ENCODE results near the gene DEAF1.

The DEAF1 gene

DNA sequence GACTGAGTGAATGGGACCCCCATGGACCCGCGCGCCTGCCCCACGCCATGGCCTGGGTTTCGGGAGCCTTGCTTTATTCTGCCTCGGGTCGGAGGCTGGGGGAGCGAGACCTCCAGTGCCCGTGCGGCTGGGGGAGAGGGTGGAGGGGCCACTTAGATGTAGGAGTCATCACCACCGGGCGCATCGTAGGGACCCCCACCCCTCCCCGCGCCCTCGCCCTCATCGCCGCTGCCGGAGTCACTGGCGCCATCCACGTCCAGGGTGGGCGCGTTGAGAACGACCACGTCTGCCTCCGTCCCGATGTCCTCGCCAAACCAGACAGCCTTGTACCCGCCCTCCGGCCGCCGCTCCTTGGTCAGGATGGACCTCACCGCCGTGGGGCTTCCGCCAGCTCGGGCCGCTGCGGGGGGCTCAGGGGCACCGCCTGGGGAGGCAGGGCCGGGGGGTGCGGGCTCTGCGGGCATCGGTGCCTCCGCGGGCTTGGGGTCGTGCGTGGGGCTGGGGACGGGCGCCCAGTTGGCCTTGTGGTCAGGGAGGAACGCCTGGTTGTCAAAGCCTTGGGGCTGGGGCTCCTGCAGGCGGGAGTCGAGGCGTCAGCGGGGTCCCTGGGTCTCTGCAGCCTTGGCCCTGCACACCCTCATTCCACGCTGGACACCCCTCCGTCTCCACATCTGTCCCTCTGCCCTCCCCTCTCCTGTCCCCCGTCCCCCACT is 77.7 kb downstream of the DEAF1 start:
- H4K20me1 ChIP-seq (ENCODE audit: insufficient read depth), result no peaks in the 10 kb centered on the region
- H3K36me3 ChIP-seq (ENCODE audit: insufficient read depth), result no peaks in the 10 kb centered on the region
- no peaks in the 10 kb centered on the region for H3K27me3 ChIP-seq (ENCODE audit: insufficient read depth, low read depth)
- H3K79me2 ChIP-seq (ENCODE audit: insufficient read depth, low read depth), result no peaks in the 10 kb centered on the region
- H3K4me1 ChIP-seq (ENCODE audit: low read depth, poor library complexity, severe bottlenecking), result peaks cover 16% of the 10 kb centered on the region
- H3K9ac ChIP-seq, result no peak overlapping the region
- H2AFZ ChIP-seq (ENCODE audit: low read depth), result no peak overlapping the region
- TF ChIP-seq, protein P1, sequence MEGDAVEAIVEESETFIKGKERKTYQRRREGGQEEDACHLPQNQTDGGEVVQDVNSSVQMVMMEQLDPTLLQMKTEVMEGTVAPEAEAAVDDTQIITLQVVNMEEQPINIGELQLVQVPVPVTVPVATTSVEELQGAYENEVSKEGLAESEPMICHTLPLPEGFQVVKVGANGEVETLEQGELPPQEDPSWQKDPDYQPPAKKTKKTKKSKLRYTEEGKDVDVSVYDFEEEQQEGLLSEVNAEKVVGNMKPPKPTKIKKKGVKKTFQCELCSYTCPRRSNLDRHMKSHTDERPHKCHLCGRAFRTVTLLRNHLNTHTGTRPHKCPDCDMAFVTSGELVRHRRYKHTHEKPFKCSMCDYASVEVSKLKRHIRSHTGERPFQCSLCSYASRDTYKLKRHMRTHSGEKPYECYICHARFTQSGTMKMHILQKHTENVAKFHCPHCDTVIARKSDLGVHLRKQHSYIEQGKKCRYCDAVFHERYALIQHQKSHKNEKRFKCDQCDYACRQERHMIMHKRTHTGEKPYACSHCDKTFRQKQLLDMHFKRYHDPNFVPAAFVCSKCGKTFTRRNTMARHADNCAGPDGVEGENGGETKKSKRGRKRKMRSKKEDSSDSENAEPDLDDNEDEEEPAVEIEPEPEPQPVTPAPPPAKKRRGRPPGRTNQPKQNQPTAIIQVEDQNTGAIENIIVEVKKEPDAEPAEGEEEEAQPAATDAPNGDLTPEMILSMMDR (conservative IDR thresholded peaks at IDR 0.05; ENCODE audit: low read depth, low read length), result no peak
- no peak overlapping the region for H3K4me2 ChIP-seq
- H3K4me3 ChIP-seq (IDR thresholded peaks at IDR 0.05; ENCODE audit: insufficient read depth, low read depth, low read length), result no peak overlapping the region
- H3K27ac ChIP-seq, result no peak overlapping the region

DNA sequence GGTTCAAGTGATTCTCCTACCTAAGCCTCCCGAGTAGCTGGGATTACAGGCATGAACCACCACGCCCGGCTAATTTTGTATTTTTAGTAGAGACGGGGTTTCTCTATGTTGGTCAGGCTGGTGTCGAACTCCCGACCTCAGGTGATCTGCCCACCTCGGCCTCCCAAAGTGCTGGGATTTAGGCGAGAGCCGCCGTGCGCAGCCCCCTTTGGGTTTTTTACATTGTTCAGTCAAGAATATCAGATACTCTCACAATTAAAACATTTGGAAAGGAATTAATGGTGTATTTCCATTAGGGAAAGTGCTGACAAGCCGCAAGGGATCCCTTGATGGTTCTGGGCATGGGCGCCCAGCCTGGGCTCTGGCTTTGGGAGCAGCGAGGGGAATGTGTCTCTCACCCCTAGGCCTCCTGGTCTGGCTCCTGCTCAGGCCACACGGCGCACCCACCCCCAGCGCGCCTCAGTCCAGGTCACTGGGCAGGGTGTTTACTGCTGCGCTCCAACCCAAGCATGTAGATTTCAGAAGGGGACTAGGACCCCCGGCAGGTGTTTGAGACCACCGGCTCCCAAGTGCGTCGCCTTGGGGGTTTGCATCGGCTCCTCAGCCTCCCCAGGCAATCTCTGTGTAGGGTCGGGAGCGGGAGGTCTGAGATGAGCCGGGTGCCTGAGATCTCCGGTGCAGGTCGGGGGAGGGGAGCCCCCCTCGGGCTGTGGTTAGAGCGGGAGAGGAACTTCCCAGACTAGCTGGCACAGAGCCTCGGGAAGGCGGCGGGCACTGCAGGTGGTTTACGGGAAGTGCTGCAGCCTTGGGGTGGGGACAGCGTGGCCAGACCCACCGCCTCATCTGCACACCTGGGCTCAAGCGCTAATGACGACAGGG is 78.5 kb downstream of the DEAF1 start:
- peak overlapping the region; percentile 61; the same call in 1 of the 2 replicates for H3K9ac ChIP-seq
- H3K4me3 ChIP-seq (IDR thresholded peaks at IDR 0.05; ENCODE audit: insufficient read depth, low read depth, low read length), result no peak overlapping the region
- H3K4me1 ChIP-seq (ENCODE audit: low read depth, poor library complexity, severe bottlenecking), result peaks cover 16% of the 10 kb centered on the region

DNA sequence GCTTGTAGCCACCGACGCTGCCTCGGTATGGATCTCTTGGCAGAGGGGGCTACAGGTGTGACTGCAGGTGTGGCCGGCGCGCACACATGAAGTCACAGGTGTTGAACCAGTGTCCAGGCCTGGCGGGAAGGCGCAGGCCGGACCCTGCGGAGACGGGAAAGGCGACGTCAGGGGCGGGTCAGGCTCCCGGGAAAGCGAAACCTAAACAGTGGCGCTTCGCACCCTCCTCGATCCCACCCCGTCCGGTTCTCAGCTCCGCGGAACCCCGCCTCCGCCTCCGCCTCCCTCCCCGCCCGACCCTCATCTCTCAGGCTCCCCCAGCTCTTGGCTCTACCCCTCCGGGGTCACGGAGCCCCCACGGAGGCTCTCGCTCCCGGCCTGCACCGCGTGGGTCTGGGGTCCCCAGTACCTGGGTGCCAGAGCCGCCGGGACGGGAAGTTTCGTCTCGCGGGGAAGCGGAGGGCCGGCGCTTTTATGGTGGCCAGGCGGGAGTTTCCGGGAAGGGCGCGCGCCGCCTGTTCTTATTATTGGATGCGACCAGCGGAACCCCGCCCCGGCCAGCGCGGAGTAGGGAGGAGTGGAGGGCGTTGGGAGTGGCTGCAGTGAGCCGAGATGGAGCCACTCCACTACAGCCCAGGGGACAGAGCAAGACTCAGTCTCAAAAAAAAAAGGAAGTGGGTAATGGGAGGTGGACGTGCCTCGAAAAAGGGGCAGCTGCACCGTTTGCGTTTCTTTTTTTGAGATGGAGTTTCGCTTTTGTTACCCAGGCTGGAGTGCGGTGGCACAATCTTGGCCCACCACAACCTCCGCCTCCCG is 79.3 kb downstream of the DEAF1 start, which contains the start of gene IRF7:
Gene IRF7 (minus strand): TSS at position 447 of the 816 bp plus-strand sequence. CDS start 586 bp downstream, outside the sequence.
- H2AFZ ChIP-seq (ENCODE audit: low read depth), result peak within 1 kb of the TSS; percentile 54
- H3K4me3 ChIP-seq (IDR thresholded peaks at IDR 0.05; ENCODE audit: insufficient read depth, low read depth, low read length), result no peak within 1 kb of the TSS
- H3K79me2 ChIP-seq (ENCODE audit: insufficient read depth, low read depth), result no peaks in the 10 kb centered on the region
- no peaks in the 10 kb centered on the region for H3K27me3 ChIP-seq (ENCODE audit: insufficient read depth, low read depth)
- H3K9ac ChIP-seq, result peak within 1 kb of the TSS; percentile 61; the same call in 1 of the 2 replicates
- TF ChIP-seq, protein P1 (conservative IDR thresholded peaks at IDR 0.05; ENCODE audit: low read depth, low read length), result no peak
- H3K4me1 ChIP-seq (ENCODE audit: low read depth, poor library complexity, severe bottlenecking), result peaks cover 16% of the 10 kb centered on the region
- peak within 1 kb of the TSS; percentile 73 for H3K4me2 ChIP-seq
- H3K36me3 ChIP-seq (ENCODE audit: insufficient read depth), result no peaks in the 10 kb centered on the region; the same call in 1 of the 2 replicates
- H3K27ac ChIP-seq, result peak within 1 kb of the TSS; percentile 72
- no peaks in the 10 kb centered on the region for H4K20me1 ChIP-seq (ENCODE audit: insufficient read depth)

More for the DNA sequence above, 78.5 kb downstream of the DEAF1 start:
- Histone ChIP-seq H3K79me2 (ENCODE audit: insufficient read depth, low read depth) (no peaks in the 10 kb centered on the region), H3K36me3 (ENCODE audit: insufficient read depth) (no peaks in the 10 kb centered on the region), H2AFZ (ENCODE audit: low read depth) (peak overlapping the region; percentile 54), H3K27ac (peak overlapping the region; percentile 72; the same call in 1 of the 2 replicates), H3K4me2 (peak overlapping the region; percentile 66), H3K27me3 (ENCODE audit: insufficient read depth, low read depth) (no peaks in the 10 kb centered on the region), H4K20me1 (ENCODE audit: insufficient read depth) (no peaks in the 10 kb centered on the region)
- TF ChIP-seq, protein P1 (conservative IDR thresholded peaks at IDR 0.05; ENCODE audit: low read depth, low read length), result no peak

Measured in KMS-11 (cell line).